SK-N-SH (cell line): ENCODE data around the gene SAA1. TPM values are rescaled to one million over a fixed set of nuclear protein-coding genes. Genes with fewer than 3 reads are reported as not detected.
"Not testable (repeated sequence)": the region's sequence is repeated elsewhere in the genome, so short reads cannot be mapped to it uniquely, and the experiment has no call there.

ENCODE experiments used
- CTCF ChIA-PET: fragments of 300-600, 350-600 bp; formaldehyde crosslinking; extraction: SDS; loops from one replicate; lab custom pipeline; 2021; lab: Yijun Ruan, JAX
- POLR2A ChIA-PET: fragments of 350-600 bp; sonication (Branson Sonifier 250); formaldehyde crosslinking; extraction: SDS; loops from one replicate; lab custom pipeline; 2020; ENCODE audit warnings: antibody characterized with exemption, inconsistent platforms; lab: Yijun Ruan, JAX
- DNase-seq: peaks from one replicate; pipeline ENCODE4 v3.0.0; 2012
- H2AFZ ChIP-seq: fragments of 200-600 bp; sonication (generic); 2 replicates; pipeline ENCODE4 v1.8.1; 2016; ENCODE audit warnings: antibody characterized with exemption, mild to moderate bottlenecking, low read depth
- H3F3A ChIP-seq: fragments of 200-600 bp; sonication (generic); replicated peaks from 2 replicates; pipeline ENCODE3; 2016; ENCODE audit warnings: antibody characterized with exemption, mild to moderate bottlenecking; ENCODE audit not compliant: insufficient read depth
- H3K27ac ChIP-seq, 2 experiments: fragments of 200-500 bp in 1 of 2; fragments of 200-600 bp in 1 of 2; sonication (Bioruptor generic) in 1 of 2; sonication (generic), shearing (Covaris generic) in 1 of 2; 2 replicates each; pipeline versions ENCODE4 v1.5.1 to v1.6.1; 2014 to 2016; ENCODE audit warnings: low read depth in 2 of 2, inconsistent platforms in 1 of 2, low read length in 1 of 2, mild to moderate bottlenecking in 1 of 2, mixed read lengths in 1 of 2
- H3K27me3 ChIP-seq: fragments of 200-600 bp; sonication (generic), shearing (Covaris generic); 2 replicates; pipeline ENCODE4 v1.6.1; 2016; ENCODE audit warnings: mixed run types; ENCODE audit not compliant: insufficient read depth
- H3K36me3 ChIP-seq, 2 experiments: fragments of 200-500 bp in 1 of 2; fragments of 200-600 bp in 1 of 2; sonication (Bioruptor generic) in 1 of 2; sonication (generic) in 1 of 2; replicated peaks in 1 of 2; 2 replicates each; pipeline versions ENCODE3 to v1.5.1; 2014 to 2016; ENCODE audit warnings: low read length in 1 of 2, mild to moderate bottlenecking in 1 of 2; ENCODE audit not compliant: insufficient read depth in 2 of 2, control insufficient read depth in 1 of 2
- H3K4me1 ChIP-seq, 2 experiments: fragments of 200-500 bp in 1 of 2; fragments of 200-600 bp in 1 of 2; sonication (Bioruptor generic) in 1 of 2; sonication (generic), shearing (Covaris generic) in 1 of 2; 2 replicates each; pipeline versions ENCODE4 v1.5.1 to v1.6.1; 2014 to 2016; ENCODE audit warnings: low read depth in 1 of 2, low read length in 1 of 2, mixed run types in 1 of 2; ENCODE audit not compliant: insufficient read depth in 2 of 2, control insufficient read depth in 1 of 2
- H3K4me2 ChIP-seq: fragments of 200-600 bp; sonication (generic), shearing (Covaris generic); 2 replicates; pipeline ENCODE4 v1.6.1; 2017; ENCODE audit warnings: mixed run types
- H3K4me3 ChIP-seq, 2 experiments: fragments of 200-500 bp in 1 of 2; fragments of 200-600 bp in 1 of 2; sonication (Bioruptor generic) in 1 of 2; sonication (generic), shearing (Covaris generic) in 1 of 2; 2 replicates each; pipeline versions ENCODE4 v1.5.1 to v1.8.1; 2014 to 2016; ENCODE audit warnings: low read depth in 2 of 2, inconsistent platforms in 1 of 2, low read length in 1 of 2, mild to moderate bottlenecking in 1 of 2, mixed read lengths in 1 of 2, moderate library complexity in 1 of 2
- H3K79me2 ChIP-seq: fragments of 200-600 bp; sonication (generic); 2 replicates; pipeline ENCODE4 v1.8.1; 2017; ENCODE audit warnings: mild to moderate bottlenecking; ENCODE audit not compliant: insufficient read depth
- H3K9ac ChIP-seq: fragments of 200-600 bp; sonication (generic); 2 replicates; pipeline ENCODE4 v1.6.1; 2017; ENCODE audit warnings: mixed run types
- H3K9me2 ChIP-seq: fragments of 200-600 bp; sonication (generic); 2 replicates; pipeline ENCODE4 v1.6.1; 2017; ENCODE audit warnings: mixed run types
- H3K9me3 ChIP-seq: fragments of 200-600 bp; sonication (generic); 2 replicates; pipeline ENCODE4 v1.6.1; 2017; ENCODE audit warnings: mixed run types, mild to moderate bottlenecking, moderate library complexity
- H4K20me1 ChIP-seq: fragments of 200-600 bp; sonication (generic); 2 replicates; pipeline ENCODE4 v1.6.1; 2017; ENCODE audit warnings: mild to moderate bottlenecking, mixed run types; ENCODE audit not compliant: insufficient read depth
- RAD21 ChIP-seq: IDR thresholded peaks from 2 replicates; pipeline ENCODE4 v1.6.1; 2012; ENCODE audit warnings: mild to moderate bottlenecking, low read length
- RCOR1 ChIP-seq: fragments of 150-350 bp; IDR thresholded peaks from 2 replicates; pipeline ENCODE4 v1.6.1; 2017; ENCODE audit warnings: antibody characterized with exemption, low read length
- SMC3 ChIP-seq: IDR thresholded peaks from 2 replicates; pipeline ENCODE4 v1.6.1; 2012; ENCODE audit warnings: low read depth, low read length, improper control_type of control experiment
- YY1 ChIP-seq: IDR thresholded peaks from 2 replicates; pipeline ENCODE4 v1.4.0; 2012; ENCODE audit warnings: low read depth, mild to moderate bottlenecking
- whole genome bisulfite sequencing: methylation state at CpG from one replicate; pipeline ENCODE4 v1.1.6; 2017; ENCODE audit warnings: low lambda C conversion rate; 5-methylcytosine and 5-hydroxymethylcytosine counted together
- polyA plus RNA-seq, 3 experiments: library from polyadenylated mRNA; depleted of rRNA; stranded (reverse); fragments of >200 nt; gene quantifications; 2 replicates each; pipeline ENCODE4 v1.2.3, GENCODE V29; 2012
- TF ChIP-seq, protein P1 (sequence below): fragments of 200-600 bp; sonication (generic); IDR thresholded peaks from 2 replicates; pipeline ENCODE4 v1.6.1; 2017; ENCODE audit warnings: antibody characterized with exemption, mild to moderate bottlenecking, moderate library complexity
- TF ChIP-seq, protein P2 (sequence below): IDR thresholded peaks from 2 replicates; pipeline ENCODE4 v1.4.0; 2012; ENCODE audit warnings: low read depth, borderline replicate concordance
- TF ChIP-seq, protein P3 (sequence below): IDR thresholded peaks from 2 replicates; pipeline ENCODE4 v1.6.1; 2012; ENCODE audit warnings: mild to moderate bottlenecking, low read depth, low read length, moderate library complexity

SAA1 gene
- polyA plus RNA-seq, 1 of the 3 experiments (the other 2 are of a cell fraction): not detected

DNA sequence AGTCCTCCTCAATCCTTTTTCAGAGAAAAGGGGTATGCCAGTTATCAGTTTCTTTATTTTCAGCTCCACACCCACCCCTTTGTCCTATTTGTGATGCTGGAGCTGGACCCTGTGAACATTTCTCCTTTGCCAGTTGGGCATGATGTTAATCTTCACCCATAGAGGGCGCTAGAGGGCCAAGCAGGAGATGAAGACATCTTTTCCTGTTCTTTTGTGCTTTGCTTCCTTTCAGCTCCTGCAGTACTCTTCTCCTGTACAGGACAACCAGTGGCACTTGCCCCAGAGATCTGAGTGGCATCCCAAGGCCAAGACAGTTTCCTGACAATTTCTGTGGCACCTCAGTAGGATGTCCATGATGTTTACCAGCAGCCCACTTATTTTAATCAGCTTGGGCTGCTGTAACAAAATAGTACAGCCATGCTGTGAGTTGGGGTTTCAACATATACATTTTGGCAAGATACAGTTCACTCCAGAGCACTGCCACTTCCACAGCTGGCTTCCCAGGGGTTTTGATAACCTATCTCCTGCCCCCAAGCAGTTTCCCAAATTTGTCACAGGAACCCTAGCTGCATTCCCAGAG lies 22.2 kb upstream of the SAA1 start:
- Histone ChIP-seq H4K20me1 (no peaks in the 10 kb centered on the region), H3K4me2 (no peak overlapping the region), H3K4me3 (no peak overlapping the region), H3K9ac (no peak overlapping the region), H3K27me3 (no peaks in the 10 kb centered on the region; the same call in 1 of the 2 replicates), H3F3A (no peaks in the 10 kb centered on the region), H3K79me2 (no peaks in the 10 kb centered on the region), H3K4me1 (no peaks in the 10 kb centered on the region), H3K27ac (no peak overlapping the region), H3K9me2 (no peaks in the 10 kb centered on the region), H3K9me3 (no peaks in the 10 kb centered on the region), H2AFZ (peak overlapping the region; percentile 48; the same call in 1 of the 2 replicates), H3K36me3 (no peaks in the 10 kb centered on the region)
- peak; percentile 53 for DNase-seq
- CTCF ChIA-PET: interaction anchor here (0.6 to 2.7 kb wide), 54 partner anchors 8 to 632 kb away, joined by 3 to 19 read pairs (median 4); partner anchors contain the start of genes IGSF22, SAA1, SAAL1 and TMEM86A
- TF ChIP-seq, protein P1, sequence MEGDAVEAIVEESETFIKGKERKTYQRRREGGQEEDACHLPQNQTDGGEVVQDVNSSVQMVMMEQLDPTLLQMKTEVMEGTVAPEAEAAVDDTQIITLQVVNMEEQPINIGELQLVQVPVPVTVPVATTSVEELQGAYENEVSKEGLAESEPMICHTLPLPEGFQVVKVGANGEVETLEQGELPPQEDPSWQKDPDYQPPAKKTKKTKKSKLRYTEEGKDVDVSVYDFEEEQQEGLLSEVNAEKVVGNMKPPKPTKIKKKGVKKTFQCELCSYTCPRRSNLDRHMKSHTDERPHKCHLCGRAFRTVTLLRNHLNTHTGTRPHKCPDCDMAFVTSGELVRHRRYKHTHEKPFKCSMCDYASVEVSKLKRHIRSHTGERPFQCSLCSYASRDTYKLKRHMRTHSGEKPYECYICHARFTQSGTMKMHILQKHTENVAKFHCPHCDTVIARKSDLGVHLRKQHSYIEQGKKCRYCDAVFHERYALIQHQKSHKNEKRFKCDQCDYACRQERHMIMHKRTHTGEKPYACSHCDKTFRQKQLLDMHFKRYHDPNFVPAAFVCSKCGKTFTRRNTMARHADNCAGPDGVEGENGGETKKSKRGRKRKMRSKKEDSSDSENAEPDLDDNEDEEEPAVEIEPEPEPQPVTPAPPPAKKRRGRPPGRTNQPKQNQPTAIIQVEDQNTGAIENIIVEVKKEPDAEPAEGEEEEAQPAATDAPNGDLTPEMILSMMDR: peak; percentile 88
- TF ChIP-seq, protein P2, sequence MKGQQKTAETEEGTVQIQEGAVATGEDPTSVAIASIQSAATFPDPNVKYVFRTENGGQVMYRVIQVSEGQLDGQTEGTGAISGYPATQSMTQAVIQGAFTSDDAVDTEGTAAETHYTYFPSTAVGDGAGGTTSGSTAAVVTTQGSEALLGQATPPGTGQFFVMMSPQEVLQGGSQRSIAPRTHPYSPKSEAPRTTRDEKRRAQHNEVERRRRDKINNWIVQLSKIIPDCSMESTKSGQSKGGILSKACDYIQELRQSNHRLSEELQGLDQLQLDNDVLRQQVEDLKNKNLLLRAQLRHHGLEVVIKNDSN: no peak
- TF ChIP-seq RAD21: peak; percentile 78
- TF ChIP-seq, protein P3, sequence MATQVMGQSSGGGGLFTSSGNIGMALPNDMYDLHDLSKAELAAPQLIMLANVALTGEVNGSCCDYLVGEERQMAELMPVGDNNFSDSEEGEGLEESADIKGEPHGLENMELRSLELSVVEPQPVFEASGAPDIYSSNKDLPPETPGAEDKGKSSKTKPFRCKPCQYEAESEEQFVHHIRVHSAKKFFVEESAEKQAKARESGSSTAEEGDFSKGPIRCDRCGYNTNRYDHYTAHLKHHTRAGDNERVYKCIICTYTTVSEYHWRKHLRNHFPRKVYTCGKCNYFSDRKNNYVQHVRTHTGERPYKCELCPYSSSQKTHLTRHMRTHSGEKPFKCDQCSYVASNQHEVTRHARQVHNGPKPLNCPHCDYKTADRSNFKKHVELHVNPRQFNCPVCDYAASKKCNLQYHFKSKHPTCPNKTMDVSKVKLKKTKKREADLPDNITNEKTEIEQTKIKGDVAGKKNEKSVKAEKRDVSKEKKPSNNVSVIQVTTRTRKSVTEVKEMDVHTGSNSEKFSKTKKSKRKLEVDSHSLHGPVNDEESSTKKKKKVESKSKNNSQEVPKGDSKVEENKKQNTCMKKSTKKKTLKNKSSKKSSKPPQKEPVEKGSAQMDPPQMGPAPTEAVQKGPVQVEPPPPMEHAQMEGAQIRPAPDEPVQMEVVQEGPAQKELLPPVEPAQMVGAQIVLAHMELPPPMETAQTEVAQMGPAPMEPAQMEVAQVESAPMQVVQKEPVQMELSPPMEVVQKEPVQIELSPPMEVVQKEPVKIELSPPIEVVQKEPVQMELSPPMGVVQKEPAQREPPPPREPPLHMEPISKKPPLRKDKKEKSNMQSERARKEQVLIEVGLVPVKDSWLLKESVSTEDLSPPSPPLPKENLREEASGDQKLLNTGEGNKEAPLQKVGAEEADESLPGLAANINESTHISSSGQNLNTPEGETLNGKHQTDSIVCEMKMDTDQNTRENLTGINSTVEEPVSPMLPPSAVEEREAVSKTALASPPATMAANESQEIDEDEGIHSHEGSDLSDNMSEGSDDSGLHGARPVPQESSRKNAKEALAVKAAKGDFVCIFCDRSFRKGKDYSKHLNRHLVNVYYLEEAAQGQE: no peak
- TF ChIP-seq SMC3: peak; percentile 53
- POLR2A ChIA-PET: no interaction called here
- 0% methylated on average over 1 of the region's 1 CpG for WGBS

DNA sequence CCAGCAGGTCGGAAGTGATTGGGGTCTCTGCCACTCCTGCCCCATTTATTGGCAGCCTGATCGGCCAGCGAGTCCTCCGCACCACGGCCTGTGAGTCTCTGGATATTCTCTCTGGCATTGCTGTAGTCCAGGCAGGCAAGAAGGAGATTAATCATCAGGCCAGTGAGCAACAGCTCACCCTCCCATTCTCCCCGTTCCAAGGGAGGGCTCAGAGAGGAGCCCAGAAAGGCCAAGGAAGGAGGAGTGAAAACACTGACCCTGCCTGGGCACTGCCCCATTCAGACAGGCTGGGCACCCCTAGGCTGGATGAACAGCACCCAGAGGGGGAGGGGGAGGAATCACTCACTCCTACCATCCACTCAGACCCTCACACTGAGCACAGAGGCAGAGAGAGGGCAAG lies 20.7 kb upstream of the SAA1 start:
- Histone ChIP-seq H3K4me1 (no peaks in the 10 kb centered on the region), H4K20me1 (no peaks in the 10 kb centered on the region), H2AFZ (no peak overlapping the region), H3K9me2 (no peaks in the 10 kb centered on the region), H3F3A (no peaks in the 10 kb centered on the region), H3K36me3 (no peaks in the 10 kb centered on the region), H3K27me3 (no peaks in the 10 kb centered on the region), H3K4me3 (no peak overlapping the region), H3K79me2 (no peaks in the 10 kb centered on the region), H3K9ac (no peak overlapping the region), H3K9me3 (no peaks in the 10 kb centered on the region), H3K4me2 (no peak overlapping the region), H3K27ac (no peak overlapping the region)
- DNase-seq: no peak
- no peak for TF ChIP-seq RCOR1
- TF ChIP-seq YY1: no peak
- POLR2A ChIA-PET: no interaction called here
- WGBS: 61% methylated on average over 6 of the region's 6 CpGs
- CTCF ChIA-PET: interaction anchor here (2.3 to 2.7 kb wide), 2 partner anchors 14 to 130 kb away, joined by 13 to 19 read pairs; no protein-coding TSS in a partner anchor

DNA sequence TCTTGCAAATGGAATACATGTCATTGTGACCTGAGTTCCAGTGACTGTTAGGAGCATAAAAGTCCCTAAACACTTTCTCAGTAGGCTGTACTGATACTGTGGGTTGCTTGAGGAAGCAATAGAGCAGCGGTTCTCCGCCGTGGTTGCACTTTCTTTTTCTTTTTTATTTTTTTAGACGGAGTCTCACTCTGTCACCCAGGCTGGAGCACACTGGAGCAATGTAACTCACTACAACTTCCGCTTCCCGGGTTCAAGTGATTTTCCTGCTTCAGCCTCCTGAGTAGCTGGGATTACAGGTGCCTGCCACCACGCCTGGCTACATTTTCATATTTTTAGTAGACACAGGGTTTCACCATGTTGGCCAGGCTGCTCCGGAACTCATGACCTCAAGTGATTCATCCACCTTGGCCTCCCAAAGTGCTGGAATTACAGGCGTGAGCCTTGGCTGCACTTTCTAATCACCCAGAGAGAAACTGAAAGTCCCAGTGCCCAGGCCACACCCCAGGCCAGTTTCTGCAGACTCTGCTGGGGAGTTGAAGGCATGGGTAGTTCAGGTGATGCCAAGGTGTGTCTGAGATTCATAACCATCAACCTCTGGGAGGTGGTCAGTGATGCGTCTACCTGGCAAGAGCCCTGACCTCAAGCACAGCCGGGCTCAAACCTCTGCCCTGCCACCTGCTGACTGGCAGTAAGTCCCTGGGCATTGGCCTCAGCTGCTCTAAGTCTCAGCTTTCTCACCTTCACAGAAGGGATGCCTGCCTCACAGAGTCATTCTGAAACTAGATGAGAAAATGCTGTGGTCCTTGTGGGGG lies 19.5 kb upstream of the SAA1 start:
- CTCF ChIA-PET, POLR2A ChIA-PET: not testable (repeated sequence)

DNA sequence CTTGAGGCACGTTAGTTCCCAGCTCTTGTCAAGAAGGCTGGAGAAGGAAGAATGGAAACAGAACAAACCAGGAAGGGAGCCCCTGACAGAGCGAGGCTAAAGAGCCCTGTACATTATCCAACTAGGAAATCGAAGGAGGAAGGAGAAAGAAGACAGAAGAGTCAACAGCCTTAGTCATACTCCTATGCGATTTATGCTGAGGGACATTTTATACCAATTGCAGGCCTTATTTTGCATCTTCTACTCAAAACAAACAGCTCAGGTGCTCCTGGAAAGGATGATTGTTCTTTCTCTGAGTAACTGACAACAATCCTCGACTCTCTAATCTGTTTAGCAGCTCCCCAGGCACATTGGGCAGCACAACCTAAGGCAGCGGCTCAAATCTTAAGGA lies 18.9 kb upstream of the SAA1 start:
- H3F3A ChIP-seq, H3K79me2 ChIP-seq, H3K9ac ChIP-seq, CTCF ChIA-PET, H3K27ac ChIP-seq, H2AFZ ChIP-seq, H3K4me2 ChIP-seq, H3K4me3 ChIP-seq, H3K4me1 ChIP-seq, H3K9me2 ChIP-seq, H4K20me1 ChIP-seq, H3K9me3 ChIP-seq, H3K36me3 ChIP-seq, POLR2A ChIA-PET, DNase-seq, H3K27me3 ChIP-seq: not testable (repeated sequence)
- WGBS: 46% methylated on average over 3 of the region's 6 CpGs

More for the DNA sequence above, 19.5 kb upstream of the SAA1 start:
- H3K27ac ChIP-seq, H4K20me1 ChIP-seq, H3K27me3 ChIP-seq, H3K4me3 ChIP-seq, H3K9me2 ChIP-seq, H3K4me2 ChIP-seq, DNase-seq, H3F3A ChIP-seq, H2AFZ ChIP-seq, H3K9ac ChIP-seq, H3K36me3 ChIP-seq, H3K4me1 ChIP-seq, H3K9me3 ChIP-seq, H3K79me2 ChIP-seq: not testable (repeated sequence)
- 73% methylated on average over 8 of the region's 11 CpGs for WGBS
